Uterus (tissue), 4 donors: ENCODE data around the gene GIGYF2. TPM values are rescaled to one million over a fixed set of nuclear protein-coding genes. Genes with fewer than 3 reads are reported as not detected.

Experiments used
- DNase-seq, 2 donors: peaks; one replicate each; pipeline ENCODE4 v3.0.0-alpha.2; 2019 to 2020
- H3K27ac ChIP-seq, 2 donors: fragments of 200-600 bp; sonication (generic); 1 replicate in 1 of 2; 2 replicates in 1 of 2; pipeline ENCODE4 v1.5.1; 2016 to 2018
- H3K27me3 ChIP-seq, 2 donors: fragments of 200-600 bp; sonication (generic); one replicate each; pipeline ENCODE4 v1.5.1; 2018 to 2019; ENCODE audit warnings: control low read depth in 1 of 2
- H3K36me3 ChIP-seq, 2 donors: fragments of 200-600 bp; sonication (generic); one replicate each; pipeline ENCODE4 v1.5.1; 2019; ENCODE audit warnings: control low read depth in 1 of 2
- H3K4me1 ChIP-seq, 2 donors: fragments of 200-600 bp; sonication (generic); one replicate each; pipeline ENCODE4 v1.5.1; 2018 to 2019; ENCODE audit warnings: control low read depth in 1 of 2
- H3K4me3 ChIP-seq, 2 donors: fragments of 200-600 bp; sonication (generic); 1 replicate in 1 of 2; 2 replicates in 1 of 2; pipeline ENCODE4 v1.5.1; 2018 to 2019; ENCODE audit warnings: mild to moderate bottlenecking in 1 of 2
- H3K9me3 ChIP-seq, 2 donors: fragments of 200-600 bp; sonication (generic); one replicate each; pipeline ENCODE4 v1.5.1; 2019; ENCODE audit warnings: control low read depth in 1 of 2
- CTCF ChIP-seq, 4 experiments: fragments of 200-600 bp in 2 of 4; fragments of 450-650 bp in 2 of 4; sonication (generic) in 2 of 4; IDR thresholded peaks; one replicate each; pipeline ENCODE4 v1.5.1; 2016 to 2019; ENCODE audit warnings: antibody characterized with exemption in 4 of 4, mild to moderate bottlenecking in 2 of 4, moderate library complexity in 1 of 4
- POLR2A ChIP-seq, 2 donors: fragments of 450-650 bp; IDR thresholded peaks; one replicate each; pipeline ENCODE4 v1.6.1; 2016; ENCODE audit warnings: antibody characterized with exemption in 2 of 2, mild to moderate bottlenecking in 1 of 2, moderate library complexity in 1 of 2
- intact Hi-C: fragments of 100-400 bp; cut with DNase I; formaldehyde crosslinking; loops from one replicate; pipeline ENCODE4 v1.15.1; 2023; ENCODE audit warnings: low total_unique reads
- total RNA-seq, 4 donors: library from RNA; depleted of rRNA in 3 of 4; stranded (reverse); fragments of >200 nt in 3 of 4; gene quantifications; one replicate each; pipeline versions ENCODE4 v1.1.0 to v1.2.4, GENCODE V29; 2014 to 2023
- donor health status: DM: yes; HTN: yes; CAD: no.

The GIGYF2 gene
- total RNA-seq, 4 donors from 2014 or later, result 16.5 to 125 (median 97.3) TPM

GRCh38 chr2:232728785-232729184, 31.7 kb downstream of the GIGYF2 start:
- no peaks in the 10 kb centered on the region for H3K36me3 ChIP-seq
- no peaks in the 10 kb centered on the region for H3K27me3 ChIP-seq
- DNase-seq, result no peak
- intact Hi-C loops, result no loop called here
- H3K27ac ChIP-seq, result no peak overlapping the region
- TF ChIP-seq CTCF (IDR thresholded peaks at IDR 0.05) (no peak), POLR2A (IDR thresholded peaks at IDR 0.05) (no peak)
- no peaks in the 10 kb centered on the region for H3K9me3 ChIP-seq
- no peak overlapping the region for H3K4me3 ChIP-seq
- no peaks in the 10 kb centered on the region for H3K4me1 ChIP-seq

DNA sequence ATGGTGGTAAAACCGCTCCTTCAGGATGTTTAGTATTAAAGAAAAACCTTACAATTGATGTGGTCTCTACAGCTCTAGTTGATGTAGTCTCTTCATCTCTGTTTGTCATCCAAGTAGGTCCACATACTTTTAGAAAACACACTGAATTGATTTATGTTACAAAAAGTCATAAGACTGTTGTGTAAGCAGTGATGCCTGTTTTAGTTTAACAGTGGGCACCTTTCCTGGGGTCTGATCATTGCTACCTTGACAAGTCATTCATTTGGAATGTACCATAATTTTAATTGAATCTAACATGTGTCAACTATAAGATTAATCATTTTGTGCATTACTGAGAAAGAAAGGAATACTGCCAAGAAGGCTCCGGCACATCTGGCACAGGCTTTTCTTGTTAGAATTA, 34.3 kb downstream of the GIGYF2 start:
- no peaks in the 10 kb centered on the region for H3K4me1 ChIP-seq
- no peak for TF ChIP-seq CTCF (IDR thresholded peaks at IDR 0.05)
- no peak for TF ChIP-seq POLR2A (IDR thresholded peaks at IDR 0.05)
- no peaks in the 10 kb centered on the region for H3K27me3 ChIP-seq
- H3K9me3 ChIP-seq, result no peaks in the 10 kb centered on the region
- intact Hi-C loops, result no loop called here
- no peaks in the 10 kb centered on the region for H3K36me3 ChIP-seq
- H3K4me3 ChIP-seq, result no peak overlapping the region
- DNase-seq, result no peak
- peak overlapping the region in 1 of 2 donors; percentile 53 for H3K27ac ChIP-seq

GRCh38 chr2:232741294-232741693, 44.2 kb downstream of the GIGYF2 start:
- intact Hi-C loops, result no loop called here
- no peak overlapping the region for H3K4me3 ChIP-seq
- TF ChIP-seq CTCF (IDR thresholded peaks at IDR 0.05) (no peak), POLR2A (IDR thresholded peaks at IDR 0.05) (no peak)
- DNase-seq, result no peak
- no peaks in the 10 kb centered on the region for H3K9me3 ChIP-seq
- H3K27ac ChIP-seq, result no peak overlapping the region
- H3K27me3 ChIP-seq, result no peaks in the 10 kb centered on the region
- no peaks in the 10 kb centered on the region for H3K4me1 ChIP-seq
- no peaks in the 10 kb centered on the region for H3K36me3 ChIP-seq

DNA sequence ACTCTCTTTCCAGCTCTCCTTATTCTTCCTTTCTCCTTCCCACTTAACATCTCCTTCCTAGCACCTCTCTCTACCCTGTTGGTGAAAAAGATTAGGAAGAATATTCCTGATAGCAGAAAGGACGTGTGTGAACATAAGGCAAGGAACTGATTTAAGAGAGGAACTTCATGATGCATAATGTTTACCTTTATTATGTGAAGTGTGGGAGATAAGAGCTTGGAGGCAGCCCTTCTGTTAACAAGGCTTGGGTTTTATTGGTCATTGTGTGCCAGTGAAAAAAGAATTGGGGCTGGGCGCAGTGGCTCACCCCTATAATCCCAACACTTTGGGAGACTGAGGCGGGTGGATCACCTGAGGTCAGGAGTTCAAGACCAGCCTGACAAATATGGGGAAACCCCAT, 44.8 kb downstream of the GIGYF2 start:
- Histone ChIP-seq H3K9me3 (no peaks in the 10 kb centered on the region), H3K4me1 (no peaks in the 10 kb centered on the region), H3K27me3 (no peaks in the 10 kb centered on the region), H3K27ac (no peak overlapping the region), H3K36me3 (no peaks in the 10 kb centered on the region), H3K4me3 (no peak overlapping the region)
- no peak for DNase-seq
- TF ChIP-seq CTCF (IDR thresholded peaks at IDR 0.05) (no peak), POLR2A (IDR thresholded peaks at IDR 0.05) (no peak)
- intact Hi-C loops, result no loop called here

DNA sequence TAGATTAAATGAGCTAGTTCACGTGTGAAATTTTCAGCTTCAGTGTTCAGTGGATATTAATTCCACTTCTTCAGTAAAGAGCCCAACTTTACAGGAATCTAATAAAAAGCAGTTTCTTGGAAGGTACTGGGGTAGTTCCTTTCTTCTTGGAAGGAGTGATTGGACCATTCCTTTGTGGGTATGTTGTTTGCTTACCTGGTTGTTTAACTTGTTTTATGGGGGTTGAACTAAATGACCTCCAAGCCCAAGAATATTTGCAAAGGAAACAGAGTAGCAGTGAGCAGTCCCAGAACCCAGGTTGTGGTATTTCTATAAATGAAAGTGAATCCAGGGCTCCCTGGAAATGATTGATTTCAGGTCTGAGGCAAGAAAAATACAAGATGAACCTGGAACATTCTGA, 47.8 kb downstream of the GIGYF2 start:
- intact Hi-C loops, result no loop called here
- TF ChIP-seq CTCF (IDR thresholded peaks at IDR 0.05) (no peak), POLR2A (IDR thresholded peaks at IDR 0.05) (no peak)
- Histone ChIP-seq H3K9me3 (no peaks in the 10 kb centered on the region), H3K4me1 (no peaks in the 10 kb centered on the region), H3K4me3 (no peak overlapping the region), H3K27ac (no peak overlapping the region), H3K27me3 (no peaks in the 10 kb centered on the region), H3K36me3 (no peaks in the 10 kb centered on the region)
- no peak for DNase-seq
